NCI-H1694 (cell line): Measurements from ENCODE around the gene PIK3R2.
"Not testable (repeated sequence)": the region's sequence is repeated elsewhere in the genome, so short reads cannot be mapped to it uniquely, and the experiment has no call there.

Source experiments
- DNase-seq: peaks from one replicate; lab custom pipeline; 2025; lab: John Stamatoyannopoulos, UW

The PIK3R2 gene

DNA sequence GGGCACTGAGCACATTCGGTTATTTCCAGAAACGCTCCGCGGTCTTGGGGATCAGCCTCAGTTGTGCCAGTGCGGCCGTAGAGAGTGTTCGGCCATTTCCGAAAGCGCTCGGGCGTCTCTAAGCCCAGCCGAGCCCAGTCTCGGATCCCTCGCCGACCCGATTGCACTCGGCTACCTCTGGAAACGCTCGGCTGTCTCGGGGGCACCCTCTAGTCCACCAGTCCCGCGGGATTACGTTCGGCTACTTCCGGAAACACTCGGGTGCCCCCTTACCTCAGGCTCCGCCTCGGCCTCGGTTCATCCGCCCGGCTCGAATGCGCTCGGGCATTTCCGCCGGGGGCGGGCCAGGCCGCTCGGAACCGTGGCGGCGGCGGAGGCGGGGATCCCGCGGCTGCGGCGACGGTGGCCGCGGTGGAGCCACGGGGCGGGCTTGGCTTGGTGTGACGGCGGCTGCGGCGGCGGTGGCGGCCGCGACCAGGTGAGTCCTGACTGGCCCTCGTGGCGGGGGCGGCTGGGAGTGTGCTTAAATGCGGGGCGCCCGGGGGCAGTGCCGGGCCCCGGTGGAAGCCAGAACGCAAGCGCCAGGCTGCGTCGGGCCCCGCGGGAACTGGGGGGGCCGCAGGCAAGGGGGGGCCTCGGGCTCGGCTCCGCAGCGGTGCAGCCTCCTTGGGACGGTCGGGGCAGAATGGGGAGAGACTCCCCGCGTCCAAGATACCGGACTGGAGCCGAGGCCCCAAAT lies at the start of gene PIK3R2:
PIK3R2 (plus strand) TSS at position 347 of the 739 bp plus-strand sequence. CDS start 2,717 bp downstream, outside the sequence.
- peak; percentile 99 for DNase-seq

DNA sequence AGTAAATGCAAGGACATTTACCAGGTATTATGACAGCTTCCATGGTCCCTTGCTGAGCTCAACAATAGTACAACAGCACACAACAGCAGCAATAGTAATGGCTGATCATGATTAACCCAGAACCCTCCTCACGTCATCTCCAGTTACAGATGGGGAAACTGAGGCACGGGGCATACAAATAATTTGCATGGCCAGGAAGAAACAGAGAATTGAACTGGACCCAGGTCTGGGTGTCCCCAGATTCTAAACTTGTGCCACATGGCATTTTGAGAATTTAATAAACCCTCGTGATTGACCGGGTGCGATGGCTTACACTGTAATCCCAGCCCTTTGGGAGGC lies 48.2 kb upstream of the PIK3R2 start:
- no peak for DNase-seq

DNA sequence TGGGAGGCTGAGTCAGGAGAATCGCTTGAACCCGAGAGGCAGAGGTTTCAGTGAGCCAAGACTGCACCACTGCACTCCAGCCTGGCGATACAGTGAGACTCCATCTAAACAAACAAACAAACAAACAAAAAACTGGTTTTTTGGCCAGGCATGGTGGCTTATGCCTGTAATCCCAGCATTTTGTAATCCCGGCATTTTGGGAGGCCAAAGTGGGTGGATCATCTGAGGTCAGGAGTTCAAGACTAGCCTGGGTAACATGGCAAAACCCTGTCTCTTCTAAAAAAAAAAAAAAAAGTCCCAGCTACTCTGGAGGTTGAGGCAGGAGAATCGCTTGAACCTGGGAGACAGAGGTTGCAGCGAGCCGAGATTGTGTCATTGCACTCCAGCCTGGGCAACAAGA lies 47.7 kb upstream of the PIK3R2 start:
- DNase-seq, result not testable (repeated sequence)

DNA sequence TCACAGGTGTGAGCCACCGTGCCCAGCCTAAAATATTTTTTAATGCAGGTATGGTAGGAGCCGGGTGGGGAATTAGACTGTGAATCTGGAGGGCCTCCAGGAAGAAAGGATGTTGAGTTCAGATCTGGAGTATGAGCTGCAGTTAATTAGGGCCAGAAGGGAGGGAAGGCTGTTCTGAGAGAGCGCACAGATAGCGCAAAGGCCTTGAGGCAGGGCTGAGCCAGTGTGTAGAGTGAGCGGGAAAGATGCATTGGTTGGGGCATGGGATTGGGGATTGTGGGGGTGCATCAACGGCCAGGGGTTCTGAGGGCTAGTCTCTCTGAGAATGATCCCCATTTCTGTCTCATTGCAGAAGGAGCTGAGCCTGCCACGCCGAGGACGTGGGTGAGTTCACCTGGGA lies 45.7 kb upstream of the PIK3R2 start:
- no peak for DNase-seq

DNA sequence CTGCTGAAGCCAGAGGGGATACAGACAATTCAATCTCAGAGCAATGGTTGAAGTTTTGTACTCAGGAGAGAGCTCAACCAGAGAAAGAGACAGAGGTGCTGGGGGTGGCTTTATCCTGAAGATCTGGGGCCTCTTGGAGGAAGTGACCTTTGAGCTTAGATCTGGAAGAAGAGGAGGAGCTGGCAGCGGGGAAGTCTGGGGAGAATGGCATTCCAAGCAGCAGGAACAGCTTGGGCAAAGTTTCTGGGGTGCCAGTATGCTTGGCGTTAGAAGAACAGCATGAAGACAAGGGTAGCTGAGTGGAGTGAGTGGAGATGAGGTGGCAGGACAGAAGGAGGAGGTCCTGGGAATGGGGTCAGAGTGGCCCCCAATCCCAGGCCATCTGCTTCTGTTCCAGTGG lies 44.1 kb upstream of the PIK3R2 start:
- DNase-seq, result no peak

DNA sequence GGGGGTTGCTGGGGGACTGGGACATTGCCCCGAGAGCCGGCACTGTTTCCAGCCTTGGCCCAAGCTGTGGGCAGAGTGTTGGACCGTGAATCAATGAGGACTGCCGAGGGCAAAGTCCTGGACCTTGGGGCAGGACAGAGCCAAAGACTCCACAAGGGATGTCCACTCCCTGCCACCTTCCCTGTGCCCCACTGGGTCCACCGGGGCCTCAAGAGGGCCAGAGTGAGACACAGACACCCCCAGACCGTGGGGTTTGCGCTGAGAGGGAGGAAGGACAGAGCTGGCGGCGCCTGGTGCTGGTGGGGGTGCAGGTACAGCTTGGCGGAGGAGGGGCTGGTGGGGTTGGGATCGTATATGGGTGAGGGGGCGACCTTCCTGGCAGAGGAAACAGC lies 43.6 kb upstream of the PIK3R2 start:
- DNase-seq, result no peak

DNA sequence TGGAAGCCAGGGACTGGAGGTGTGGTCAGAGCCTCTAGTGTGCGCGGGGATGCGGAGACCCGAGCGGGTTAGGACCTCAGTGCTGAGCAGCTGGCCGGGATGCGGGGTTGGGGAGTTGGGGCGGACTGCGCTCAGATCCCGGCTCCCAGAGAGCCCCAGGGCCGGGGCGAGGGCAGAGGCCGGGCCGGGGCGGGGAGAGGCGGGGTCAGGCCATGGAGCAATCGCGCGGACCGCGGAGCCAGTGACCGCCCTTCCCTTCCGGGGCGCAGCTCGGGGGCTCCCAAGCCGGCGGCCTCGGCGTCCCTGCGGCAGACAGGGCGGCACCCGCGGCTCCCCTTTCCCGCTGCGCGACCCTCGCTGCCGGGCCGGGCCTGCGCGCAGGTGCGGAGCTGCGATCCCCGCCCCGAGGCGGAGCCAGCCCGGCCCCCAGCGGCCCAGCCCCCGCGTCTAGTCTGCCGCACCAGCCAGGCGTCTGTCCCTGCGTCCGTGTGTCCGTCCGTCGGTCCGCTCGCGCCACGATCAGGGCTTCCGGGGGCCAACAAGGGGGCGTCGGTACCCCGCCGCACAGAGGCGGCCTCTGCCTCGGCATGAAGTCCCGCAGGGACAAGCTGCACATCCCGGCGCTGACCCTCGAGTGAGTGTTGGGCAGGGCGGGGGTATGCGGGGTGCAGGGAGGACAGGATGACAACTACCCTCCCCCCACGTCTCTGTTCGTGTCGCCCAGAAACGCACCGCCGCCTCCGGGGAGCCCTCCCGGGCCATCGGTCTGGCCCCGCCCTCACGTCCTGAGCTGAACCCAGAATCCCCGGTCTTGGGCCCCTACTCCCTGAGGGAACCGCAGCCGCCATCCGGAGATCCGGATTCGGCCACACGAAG lies 43.0 kb upstream of the PIK3R2 start:
- no peak for DNase-seq

DNA sequence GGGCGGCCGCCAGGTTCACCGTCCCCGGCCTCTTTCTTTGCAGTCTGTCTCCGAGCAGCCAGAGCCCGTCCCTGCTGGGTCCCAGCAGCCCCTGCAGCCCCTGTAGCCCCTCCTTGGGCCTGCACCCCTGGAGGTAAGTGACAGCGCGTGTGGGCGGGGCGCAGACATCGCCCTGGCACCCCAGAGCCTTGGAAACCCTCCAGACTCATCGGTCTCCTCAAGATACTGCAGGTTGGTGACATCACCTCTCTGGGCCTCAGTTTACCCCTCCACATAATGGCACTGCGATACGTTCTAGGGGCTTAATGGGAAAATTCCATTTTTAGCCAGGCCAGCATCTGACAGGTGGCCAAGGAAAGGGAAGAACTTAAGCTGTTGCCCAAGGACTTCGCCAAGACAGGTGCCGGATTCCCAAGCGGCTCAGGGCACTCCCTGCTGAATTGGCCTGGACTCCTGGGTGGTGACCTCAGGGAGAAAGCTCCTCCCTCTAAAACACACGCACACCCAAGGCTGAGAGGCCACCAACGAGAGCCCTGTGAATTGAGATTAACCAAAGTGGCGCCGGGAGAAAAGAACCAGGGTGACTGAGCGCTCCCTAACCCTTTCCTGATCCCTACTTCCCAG lies 42.2 kb upstream of the PIK3R2 start:
- DNase-seq, result no peak

DNA sequence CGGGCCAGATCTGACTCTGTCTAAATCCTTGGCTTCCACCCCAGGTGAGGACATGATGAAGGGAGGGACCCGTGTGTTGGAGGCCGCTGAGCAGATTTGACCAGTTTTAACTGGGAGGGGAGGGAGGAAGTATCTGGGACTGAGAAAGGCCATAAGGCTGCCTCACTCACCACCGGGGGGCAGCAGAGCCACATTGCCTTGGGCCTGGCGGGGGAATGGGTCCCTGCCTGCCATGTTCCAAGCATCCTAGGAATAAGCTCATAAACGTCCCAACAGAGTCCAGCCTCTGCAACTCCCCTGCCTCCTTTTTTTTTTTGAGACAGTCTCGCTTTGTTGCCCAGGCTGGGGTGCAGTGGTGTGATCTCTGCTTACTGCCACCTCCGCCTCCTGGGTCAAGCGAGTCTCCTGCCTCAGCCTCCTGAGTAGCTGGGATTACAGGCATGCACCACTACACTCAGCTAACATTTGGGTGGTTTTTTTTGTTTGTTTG lies 39.9 kb upstream of the PIK3R2 start:
- peak; percentile 73 for DNase-seq

DNA sequence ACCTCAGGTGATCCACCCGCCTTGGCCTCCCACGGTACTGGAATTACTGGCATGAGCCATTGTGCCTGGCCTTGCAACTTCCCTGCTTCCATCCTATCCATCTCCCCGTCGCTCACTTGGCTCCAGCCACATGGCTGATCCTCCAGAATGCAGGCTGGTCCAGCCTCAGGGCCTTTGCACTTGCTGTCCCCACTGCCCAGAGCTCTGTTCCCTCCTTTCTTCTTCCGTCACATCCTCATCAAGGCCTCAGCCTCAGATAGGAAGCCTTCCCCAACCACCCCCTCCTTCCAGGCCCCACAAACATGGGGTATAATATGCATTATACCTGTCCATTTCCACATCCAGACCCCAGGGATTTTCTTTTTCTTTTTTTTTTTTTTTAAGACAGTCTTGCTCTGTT lies 39.1 kb upstream of the PIK3R2 start:
- no peak for DNase-seq

DNA sequence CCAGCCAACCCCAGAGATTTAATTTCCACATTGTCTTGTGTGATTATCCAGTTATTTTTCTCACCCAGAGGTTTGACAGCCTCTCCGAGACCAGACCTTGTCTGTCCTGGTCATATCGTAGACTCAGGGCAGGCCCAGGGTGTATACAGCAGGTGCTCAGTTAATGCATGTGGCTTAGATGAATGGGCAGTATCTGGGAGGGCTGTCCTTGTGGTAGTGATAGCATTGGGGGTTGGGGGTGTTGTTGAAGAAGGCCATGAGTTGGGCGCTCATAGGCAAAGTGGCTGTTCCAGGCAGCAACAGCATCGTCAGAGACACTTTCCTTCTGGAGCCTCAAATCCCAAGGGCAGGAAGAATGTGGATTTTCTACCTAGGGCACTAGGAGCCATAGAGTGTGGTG lies 38.5 kb upstream of the PIK3R2 start:
- DNase-seq, result no peak

DNA sequence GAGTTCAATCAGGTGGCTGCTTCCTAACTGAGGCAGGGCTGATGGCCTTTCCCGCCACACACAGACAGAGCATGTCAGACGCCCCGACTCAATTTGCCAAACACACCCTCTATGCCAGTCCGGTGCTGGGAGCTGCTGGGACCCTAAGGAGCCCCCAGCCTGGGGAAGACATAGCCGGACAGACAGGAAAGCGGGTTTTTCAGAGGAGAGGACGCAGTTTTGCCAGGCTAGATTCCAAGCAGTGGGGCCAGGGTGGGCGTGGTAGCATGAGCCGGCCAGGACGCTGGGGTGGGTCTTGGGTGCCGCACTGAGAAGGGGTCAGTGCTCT lies 35.6 kb upstream of the PIK3R2 start:
- DNase-seq, result no peak

DNA sequence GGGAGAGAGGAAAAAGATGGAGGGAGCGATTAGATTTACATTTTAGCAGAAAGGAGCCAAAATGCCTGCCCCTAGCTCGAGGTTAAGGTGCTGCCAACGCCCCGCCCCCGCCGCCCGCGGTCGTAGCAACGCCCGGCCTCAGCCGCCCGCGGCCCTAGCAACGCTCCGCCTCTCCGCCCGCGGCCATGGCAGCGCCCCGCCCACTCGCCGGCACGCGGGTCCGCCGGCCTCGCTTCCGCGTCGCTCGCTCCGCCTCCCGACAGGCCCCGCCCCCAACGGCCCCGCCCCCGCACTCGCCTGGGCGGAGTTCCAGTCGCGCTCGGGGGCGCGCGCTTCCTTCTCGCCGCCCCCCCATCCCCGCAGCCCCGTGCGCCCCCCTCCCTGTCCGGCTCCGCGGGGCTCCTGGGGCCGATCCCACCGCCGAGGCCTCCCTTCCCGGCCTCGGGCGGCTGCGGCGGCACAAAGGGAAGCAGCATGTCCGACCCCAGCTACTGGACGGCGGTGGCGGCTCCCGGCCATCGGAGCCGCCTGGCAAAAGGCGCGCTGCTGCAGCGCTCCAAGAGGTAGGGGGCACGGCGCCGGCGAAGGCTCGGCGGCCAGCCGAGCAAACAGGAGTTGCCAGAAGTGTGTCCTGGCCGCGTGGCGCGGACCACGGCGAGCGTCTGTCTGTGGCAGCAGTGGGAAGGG lies 35.1 kb upstream of the PIK3R2 start:
- peak; percentile 70 for DNase-seq

DNA sequence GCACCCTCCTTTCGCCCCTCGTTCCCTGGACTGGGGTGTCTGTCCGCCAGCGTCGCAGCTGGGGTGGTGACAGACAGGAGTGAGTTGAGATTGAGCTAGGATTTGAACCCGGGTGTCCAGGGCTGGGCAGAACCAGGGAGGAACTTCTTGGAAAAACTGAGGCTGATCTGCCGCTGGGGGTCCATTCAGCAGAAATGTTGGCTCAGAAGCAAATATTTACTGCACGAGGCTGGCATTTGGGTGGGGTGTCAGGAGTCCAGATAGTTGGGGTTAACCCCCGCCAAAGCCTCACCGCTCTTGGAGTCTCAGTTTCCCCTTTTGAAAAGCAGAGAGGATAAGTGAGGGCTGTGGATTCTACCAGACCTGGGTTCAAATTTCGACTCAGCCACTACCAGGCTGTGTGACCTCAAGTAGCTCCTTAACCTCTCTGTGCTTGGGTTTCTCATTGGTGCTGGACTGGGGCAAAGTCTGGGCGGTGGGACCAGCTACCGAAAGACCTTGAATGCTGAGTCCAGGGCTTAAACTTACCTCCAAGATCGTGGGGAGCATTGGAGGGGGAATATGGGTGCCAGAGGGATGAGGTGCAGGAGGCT lies 34.4 kb upstream of the PIK3R2 start:
- DNase-seq, result no peak

DNA sequence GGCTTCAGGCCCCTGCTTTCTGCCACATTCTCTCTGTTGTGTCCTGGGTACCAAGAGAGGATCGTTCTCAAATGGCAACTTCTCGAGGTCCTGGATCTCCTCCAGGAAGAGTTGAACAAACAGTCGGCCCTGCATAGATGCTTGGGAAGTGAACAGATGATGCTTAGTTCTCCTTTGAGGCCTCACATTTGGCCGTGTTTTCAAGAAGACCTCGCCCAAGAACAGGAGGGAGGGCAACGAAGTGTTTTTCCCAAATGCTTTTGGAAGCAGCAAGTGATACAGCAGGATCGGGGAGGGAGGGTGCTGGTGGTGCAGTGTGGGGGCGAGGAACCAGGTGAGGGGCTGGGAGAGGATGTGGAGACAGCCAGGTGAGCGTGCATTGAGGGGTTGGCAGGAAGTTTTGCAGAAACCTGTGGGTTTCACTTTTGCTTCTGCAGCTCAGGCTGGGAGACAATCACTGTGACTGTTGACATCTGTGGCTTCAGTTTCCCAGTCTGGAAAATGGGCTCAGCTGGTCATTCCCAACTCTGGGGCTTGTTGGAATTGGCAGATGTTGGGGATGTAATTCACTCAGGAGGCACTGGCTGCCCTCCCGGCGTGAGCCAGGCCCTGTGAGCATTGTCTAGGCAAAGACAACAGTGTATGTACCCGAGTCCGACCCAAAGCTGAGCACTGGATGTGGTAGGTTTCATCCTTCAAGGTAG lies 33.8 kb upstream of the PIK3R2 start:
- no peak for DNase-seq

DNA sequence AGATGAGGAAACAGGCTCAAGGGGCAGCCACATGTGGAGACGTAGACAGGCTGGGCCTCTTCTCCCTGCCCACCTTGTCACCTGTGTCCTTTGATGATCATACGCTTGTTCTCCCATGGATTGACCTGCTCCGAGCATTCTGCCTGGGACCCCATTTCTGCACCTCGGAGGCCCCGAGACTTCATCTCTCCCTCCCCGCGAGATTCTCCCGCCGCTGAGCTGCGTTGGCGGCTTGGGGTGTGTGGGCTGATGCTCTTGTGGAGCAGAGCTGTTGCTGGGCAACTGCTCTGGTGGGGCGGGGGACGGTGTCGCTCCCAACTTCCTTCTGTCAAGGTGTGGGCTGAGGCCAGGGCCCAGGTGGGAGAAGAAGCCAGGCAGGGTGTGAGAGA lies 33.3 kb upstream of the PIK3R2 start:
- DNase-seq, result no peak

DNA sequence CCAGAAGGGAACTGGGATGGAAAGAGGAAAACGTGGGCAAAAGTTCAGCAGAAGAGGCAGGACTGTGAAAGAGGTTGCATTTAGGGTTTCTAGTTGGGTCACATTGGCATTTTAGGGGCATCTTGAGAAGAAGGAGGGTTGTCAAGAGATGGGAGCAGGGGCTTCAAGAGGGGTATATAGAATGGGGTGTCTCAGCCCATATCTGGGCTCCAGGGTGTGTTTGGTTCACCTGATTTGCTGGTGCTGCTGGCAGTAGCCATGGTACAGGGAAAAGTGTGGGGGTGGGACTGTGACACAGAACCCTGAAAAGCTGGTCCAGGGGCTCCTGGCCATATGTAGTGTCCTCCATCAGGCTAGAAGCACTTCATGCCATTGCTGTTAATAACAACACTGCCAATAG lies 32.8 kb upstream of the PIK3R2 start:
- no peak for DNase-seq

DNA sequence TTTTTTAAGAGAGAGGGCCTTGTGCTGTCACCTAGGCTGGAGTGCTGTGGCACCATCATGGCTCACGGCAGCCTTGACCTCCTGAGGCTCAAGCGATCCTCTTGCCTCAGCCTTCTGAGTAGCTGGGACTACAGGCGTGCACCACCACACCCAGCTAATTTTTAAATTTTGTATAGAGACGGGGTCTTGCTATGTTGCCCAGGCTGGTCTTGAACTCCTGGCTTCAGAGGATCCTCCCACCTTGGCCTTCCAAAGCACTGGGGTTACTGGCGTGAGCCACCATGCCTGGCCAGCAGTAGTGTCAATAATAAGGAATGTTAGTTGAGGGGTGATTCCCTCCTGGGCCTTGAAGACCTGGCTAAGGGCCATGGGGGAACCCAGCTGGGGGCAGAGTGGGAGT lies 31.8 kb upstream of the PIK3R2 start:
- DNase-seq, result no peak

DNA sequence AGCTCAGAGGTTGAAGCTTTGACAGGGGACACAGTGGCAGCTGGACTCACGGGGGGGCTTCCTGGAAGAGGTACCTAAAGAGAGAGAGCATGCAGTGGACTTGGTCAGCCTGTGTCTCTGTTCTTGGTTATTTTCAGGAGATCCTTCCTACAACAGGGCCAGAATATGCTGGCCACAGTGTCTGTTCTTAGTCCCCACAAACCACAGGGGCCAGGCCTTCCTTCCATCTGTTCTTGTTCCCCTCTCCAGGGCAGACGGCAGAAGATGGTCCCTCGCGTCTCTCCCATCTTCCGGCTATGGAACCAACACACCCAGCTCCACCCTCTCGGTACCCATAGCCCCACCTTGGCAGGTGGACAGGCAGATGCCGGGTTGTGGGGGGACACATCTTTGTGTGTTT lies 30.5 kb upstream of the PIK3R2 start:
- no peak for DNase-seq

DNA sequence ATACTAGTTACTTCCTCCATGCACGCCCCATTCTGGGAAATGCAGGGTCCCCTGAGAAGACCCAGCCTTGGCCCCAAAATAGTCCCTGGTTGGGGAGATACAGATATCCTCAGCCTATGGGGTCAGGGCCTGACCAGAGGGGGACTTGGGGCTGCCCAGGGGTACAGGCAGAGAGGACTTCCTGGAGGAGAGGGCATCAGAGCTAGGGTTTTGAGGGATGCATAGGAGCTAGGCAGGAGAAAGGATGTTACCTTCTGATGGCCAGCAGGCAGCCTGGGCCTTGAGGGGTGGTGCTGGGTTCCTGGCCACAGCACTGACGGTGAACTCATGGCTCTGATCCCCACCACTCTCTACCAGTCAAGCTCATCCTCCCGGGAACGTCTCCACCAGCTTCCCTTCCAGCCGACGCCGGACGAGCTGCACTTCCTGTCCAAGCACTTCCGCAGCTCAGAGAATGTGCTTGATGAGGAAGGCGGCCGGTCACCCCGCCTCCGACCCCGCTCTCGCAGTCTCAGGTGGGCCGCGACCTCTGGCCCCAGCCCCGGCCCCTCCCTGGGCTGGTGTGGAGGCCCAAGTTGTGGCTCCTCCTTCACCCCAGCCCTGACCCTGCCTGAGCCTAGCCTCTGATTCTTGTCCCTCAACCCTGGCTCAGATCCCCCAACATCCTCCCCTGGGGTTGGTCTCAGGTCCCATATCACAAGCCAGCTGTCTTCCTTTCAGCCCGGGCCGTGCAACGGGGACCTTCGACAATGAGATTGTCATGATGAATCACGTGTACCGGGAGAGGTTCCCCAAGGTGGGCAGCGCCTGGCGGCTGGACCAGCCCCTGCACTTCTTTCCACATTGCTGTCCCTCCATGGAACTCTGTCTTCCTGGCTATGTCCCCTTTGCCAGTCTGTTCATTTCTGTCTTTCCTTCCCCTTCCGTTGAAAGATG lies 29.8 kb upstream of the PIK3R2 start:
- no peak for DNase-seq
